ENCODE measurements around the gene TOMM6. TPM values are rescaled to one million over a fixed set of nuclear protein-coding genes. Genes with fewer than 3 reads are reported as not detected.
"Not testable (repeated sequence)": the region's sequence is repeated elsewhere in the genome, so short reads cannot be mapped to it uniquely, and the experiment has no call there.

TOMM6 gene
- total RNA-seq, 1 donor from 2014 or later = 133 TPM

DNA sequence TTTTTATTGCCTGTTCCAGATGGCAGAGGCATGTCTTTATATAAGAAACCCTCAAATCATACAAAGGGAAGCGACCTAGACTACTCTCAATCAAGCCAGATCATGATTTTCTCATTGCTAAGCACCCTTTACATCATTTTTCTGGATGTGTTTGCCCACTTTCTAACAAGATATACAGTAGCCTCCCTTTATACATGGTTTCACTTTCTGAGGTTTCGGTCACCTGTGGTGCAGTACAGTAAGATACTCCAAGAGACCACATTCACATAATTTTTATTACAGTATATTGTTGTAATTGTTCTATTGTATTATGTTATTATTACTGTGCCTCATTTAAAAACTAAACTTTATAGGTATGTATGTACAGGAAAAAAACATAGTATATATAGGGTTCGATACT is 23.6 kb downstream of the TOMM6 start:
- Mint-ChIP-seq H3K27me3 (ENCODE audit: unreplicated experiment) (no peaks in the 10 kb centered on the region), H3K36me3 (ENCODE audit: unreplicated experiment) (no peaks in the 10 kb centered on the region), H3K4me3 (ENCODE audit: unreplicated experiment) (no peak overlapping the region)

DNA sequence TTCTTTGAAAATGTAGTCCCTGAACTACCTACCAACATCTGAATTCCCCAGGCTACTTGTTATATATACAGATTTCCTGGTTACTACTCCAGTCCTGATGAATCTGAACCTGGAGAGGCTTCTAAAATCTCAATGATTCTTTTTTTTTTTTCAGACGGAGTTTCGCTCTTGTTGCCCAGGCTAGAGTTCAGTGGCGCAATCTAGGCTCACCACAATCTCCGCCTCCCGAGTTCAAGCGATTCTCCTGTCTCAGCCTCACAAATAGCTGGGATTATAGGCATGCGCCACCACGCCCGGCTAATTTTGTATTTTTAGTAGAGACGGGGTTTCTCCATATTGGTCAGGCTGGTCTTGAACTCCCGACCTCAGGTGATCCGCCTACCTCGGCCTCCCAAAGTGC is 24.5 kb downstream of the TOMM6 start:
- H3K27ac Mint-ChIP-seq (ENCODE audit: unreplicated experiment); H3K27me3 Mint-ChIP-seq (ENCODE audit: unreplicated experiment); H3K9me3 Mint-ChIP-seq (ENCODE audit: unreplicated experiment); H3K4me3 Mint-ChIP-seq (ENCODE audit: unreplicated experiment); H3K4me1 Mint-ChIP-seq (ENCODE audit: unreplicated experiment); DNase-seq (ENCODE audit: extremely low spot score, unreplicated experiment); H3K36me3 Mint-ChIP-seq (ENCODE audit: unreplicated experiment): not testable (repeated sequence)

More for the DNA sequence above, 23.6 kb downstream of the TOMM6 start:
- H3K9me3 Mint-ChIP-seq (ENCODE audit: unreplicated experiment) = no peaks in the 10 kb centered on the region
- TF ChIP-seq, protein P1, sequence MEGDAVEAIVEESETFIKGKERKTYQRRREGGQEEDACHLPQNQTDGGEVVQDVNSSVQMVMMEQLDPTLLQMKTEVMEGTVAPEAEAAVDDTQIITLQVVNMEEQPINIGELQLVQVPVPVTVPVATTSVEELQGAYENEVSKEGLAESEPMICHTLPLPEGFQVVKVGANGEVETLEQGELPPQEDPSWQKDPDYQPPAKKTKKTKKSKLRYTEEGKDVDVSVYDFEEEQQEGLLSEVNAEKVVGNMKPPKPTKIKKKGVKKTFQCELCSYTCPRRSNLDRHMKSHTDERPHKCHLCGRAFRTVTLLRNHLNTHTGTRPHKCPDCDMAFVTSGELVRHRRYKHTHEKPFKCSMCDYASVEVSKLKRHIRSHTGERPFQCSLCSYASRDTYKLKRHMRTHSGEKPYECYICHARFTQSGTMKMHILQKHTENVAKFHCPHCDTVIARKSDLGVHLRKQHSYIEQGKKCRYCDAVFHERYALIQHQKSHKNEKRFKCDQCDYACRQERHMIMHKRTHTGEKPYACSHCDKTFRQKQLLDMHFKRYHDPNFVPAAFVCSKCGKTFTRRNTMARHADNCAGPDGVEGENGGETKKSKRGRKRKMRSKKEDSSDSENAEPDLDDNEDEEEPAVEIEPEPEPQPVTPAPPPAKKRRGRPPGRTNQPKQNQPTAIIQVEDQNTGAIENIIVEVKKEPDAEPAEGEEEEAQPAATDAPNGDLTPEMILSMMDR (IDR thresholded peaks at IDR 0.05) = no peak
- DNase-seq (ENCODE audit: extremely low spot score, unreplicated experiment) = no peak
- peaks cover 2% of the 10 kb centered on the region for H3K4me1 Mint-ChIP-seq (ENCODE audit: unreplicated experiment)
- H3K27ac Mint-ChIP-seq (ENCODE audit: unreplicated experiment) = no peak overlapping the region

DNA sequence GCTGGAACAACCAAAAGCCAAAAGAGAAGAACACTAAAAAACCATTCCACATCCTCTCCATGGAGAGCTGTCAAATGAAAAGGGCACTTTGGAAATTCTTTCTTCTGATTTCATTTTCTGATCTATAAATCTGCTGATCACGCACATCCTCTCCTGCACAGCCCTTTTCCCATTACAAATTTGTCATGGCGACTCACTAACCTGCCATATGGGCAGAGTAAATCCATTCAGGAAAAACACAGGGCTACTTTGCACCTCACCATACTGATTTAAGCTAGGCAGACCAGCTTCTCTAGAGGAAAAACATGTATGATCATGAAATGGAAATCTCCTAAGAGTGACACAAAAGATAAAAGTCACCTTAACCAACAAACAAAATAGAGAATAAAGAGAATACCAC is 26.0 kb downstream of the TOMM6 start:
- Mint-ChIP-seq H3K27me3 (ENCODE audit: unreplicated experiment) (no peaks in the 10 kb centered on the region), H3K4me1 (ENCODE audit: unreplicated experiment) (peaks cover 4% of the 10 kb centered on the region), H3K36me3 (ENCODE audit: unreplicated experiment) (no peaks in the 10 kb centered on the region), H3K9me3 (ENCODE audit: unreplicated experiment) (no peaks in the 10 kb centered on the region), H3K4me3 (ENCODE audit: unreplicated experiment) (no peak overlapping the region), H3K27ac (ENCODE audit: unreplicated experiment) (no peak overlapping the region)
- no peak for DNase-seq (ENCODE audit: extremely low spot score, unreplicated experiment)
- TF ChIP-seq, protein P1 (IDR thresholded peaks at IDR 0.05) = no peak

DNA sequence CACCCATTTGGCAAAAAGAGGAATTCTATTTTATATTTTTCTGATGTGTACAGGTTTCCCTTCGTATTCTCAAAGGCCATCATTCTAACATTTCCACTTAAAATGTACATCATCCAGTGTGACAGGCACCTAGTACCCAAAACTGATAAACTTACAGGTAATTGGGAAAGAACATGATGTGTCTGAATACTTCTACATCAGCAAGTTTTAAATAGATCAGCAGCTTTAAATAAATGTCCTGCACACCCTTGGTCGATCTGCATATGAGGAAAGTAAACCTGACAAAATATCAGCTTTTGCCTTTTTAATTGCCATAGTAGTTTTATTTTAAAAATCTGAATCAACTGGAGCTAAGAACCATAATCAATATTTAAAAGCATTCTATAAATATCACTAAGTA is 26.5 kb downstream of the TOMM6 start:
- H3K27ac Mint-ChIP-seq (ENCODE audit: unreplicated experiment) = no peak overlapping the region
- no peaks in the 10 kb centered on the region for H3K9me3 Mint-ChIP-seq (ENCODE audit: unreplicated experiment)
- TF ChIP-seq, protein P1 (IDR thresholded peaks at IDR 0.05) = no peak
- no peak overlapping the region for H3K4me3 Mint-ChIP-seq (ENCODE audit: unreplicated experiment)
- no peak for DNase-seq (ENCODE audit: extremely low spot score, unreplicated experiment)
- no peaks in the 10 kb centered on the region for H3K27me3 Mint-ChIP-seq (ENCODE audit: unreplicated experiment)
- H3K36me3 Mint-ChIP-seq (ENCODE audit: unreplicated experiment) = no peaks in the 10 kb centered on the region
- H3K4me1 Mint-ChIP-seq (ENCODE audit: unreplicated experiment) = peaks cover 4% of the 10 kb centered on the region

DNA sequence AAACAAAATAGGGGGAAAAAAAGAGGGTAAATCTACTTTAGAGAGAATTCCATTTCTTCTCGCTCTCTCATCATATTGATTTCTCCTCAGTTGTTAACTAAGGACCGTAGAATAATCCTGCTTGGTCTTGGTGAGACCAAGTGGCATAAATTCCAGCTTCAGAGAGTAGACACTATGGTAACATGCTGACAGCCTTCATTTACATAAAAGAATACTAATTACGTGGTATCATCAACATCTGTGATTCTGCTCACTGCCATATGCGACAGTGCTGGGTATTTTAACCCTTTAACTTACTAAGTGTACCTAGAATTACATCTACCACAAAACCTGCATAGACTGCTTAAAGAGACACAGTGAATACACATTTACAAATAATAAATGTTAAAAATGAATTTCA is 27.1 kb downstream of the TOMM6 start:
- Mint-ChIP-seq H3K27ac (ENCODE audit: unreplicated experiment) (no peak overlapping the region), H3K27me3 (ENCODE audit: unreplicated experiment) (no peaks in the 10 kb centered on the region), H3K9me3 (ENCODE audit: unreplicated experiment) (no peaks in the 10 kb centered on the region), H3K36me3 (ENCODE audit: unreplicated experiment) (no peaks in the 10 kb centered on the region), H3K4me1 (ENCODE audit: unreplicated experiment) (peaks cover 4% of the 10 kb centered on the region), H3K4me3 (ENCODE audit: unreplicated experiment) (no peak overlapping the region)
- TF ChIP-seq, protein P1 (IDR thresholded peaks at IDR 0.05) = no peak
- DNase-seq (ENCODE audit: extremely low spot score, unreplicated experiment) = no peak

DNA sequence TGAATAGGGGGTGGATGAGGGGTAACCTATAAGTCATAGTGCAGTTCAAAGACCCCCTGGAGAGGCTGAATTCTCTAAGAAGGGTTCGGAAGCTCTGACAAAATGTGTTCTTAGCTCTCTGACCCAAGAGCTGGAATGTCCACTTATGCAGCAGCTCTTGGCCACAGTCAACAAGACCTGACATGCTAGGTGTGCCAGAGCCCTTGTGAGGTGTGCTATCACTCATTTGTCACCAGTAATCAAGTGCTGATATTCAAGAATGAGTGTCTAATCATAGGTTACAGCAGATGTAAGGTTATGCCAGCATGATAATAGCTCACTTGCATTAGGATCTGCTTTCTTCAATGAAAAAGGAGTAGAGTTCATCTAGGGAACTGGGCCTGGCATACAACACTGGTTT is 28.1 kb downstream of the TOMM6 start:
- Mint-ChIP-seq H3K27me3 (ENCODE audit: unreplicated experiment) (no peaks in the 10 kb centered on the region), H3K27ac (ENCODE audit: unreplicated experiment) (no peak overlapping the region)
- TF ChIP-seq, protein P1 (IDR thresholded peaks at IDR 0.05) = no peak

More for the DNA sequence above, 28.1 kb downstream of the TOMM6 start:
- Mint-ChIP-seq H3K36me3 (ENCODE audit: unreplicated experiment) (no peaks in the 10 kb centered on the region), H3K4me3 (ENCODE audit: unreplicated experiment) (no peak overlapping the region), H3K4me1 (ENCODE audit: unreplicated experiment) (peaks cover 4% of the 10 kb centered on the region), H3K9me3 (ENCODE audit: unreplicated experiment) (no peaks in the 10 kb centered on the region)
- no peak for DNase-seq (ENCODE audit: extremely low spot score, unreplicated experiment)

Data from osteocyte (in vitro differentiated cells).